Amygdala (tissue), 56 donors: ENCODE results near the gene RHOXF2.
"Not testable (repeated sequence)": the region's sequence is repeated elsewhere in the genome, so short reads cannot be mapped to it uniquely, and the experiment has no call there.

Source experiments
- DNase-seq, 56 donors: peaks; one replicate each; lab custom pipeline; 2025; lab: John Stamatoyannopoulos, UW

Gene RHOXF2

GRCh38 chrX:120196626-120197283, 38.3 kb downstream of the RHOXF2 start:
- not testable (repeated sequence) for DNase-seq

GRCh38 chrX:120200851-120201250, 42.4 kb downstream of the RHOXF2 start:
- DNase-seq: no peak

GRCh38 chrX:120205816-120206753, 47.7 kb downstream of the RHOXF2 start:
- DNase-seq: no peak

GRCh38 chrX:120207009-120207605, 48.7 kb downstream of the RHOXF2 start:
- peak in 6 of 56 donors; percentile 0 to 28 (median 8) for DNase-seq

- DNase-seq: peak in 38 of 56 donors; percentile 0 to 72 (median 8)
Measured at GRCh38 chrX:120213438-120214265, 55.2 kb downstream of the RHOXF2 start.
